Putamen (tissue), 1 donor: Measurements from ENCODE around the gene ELP2.
"Not testable (repeated sequence)": the region's sequence is repeated elsewhere in the genome, so short reads cannot be mapped to it uniquely, and the experiment has no call there.

Experiments
- DNase-seq: peaks from one replicate; pipeline ENCODE4 v3.0.0-alpha.2; 2016; ENCODE audit warnings: low spot score

The ELP2 gene

GRCh38 chr18:36160959-36161371 is 31.3 kb downstream of the ELP2 start:
- no peak for DNase-seq

DNA sequence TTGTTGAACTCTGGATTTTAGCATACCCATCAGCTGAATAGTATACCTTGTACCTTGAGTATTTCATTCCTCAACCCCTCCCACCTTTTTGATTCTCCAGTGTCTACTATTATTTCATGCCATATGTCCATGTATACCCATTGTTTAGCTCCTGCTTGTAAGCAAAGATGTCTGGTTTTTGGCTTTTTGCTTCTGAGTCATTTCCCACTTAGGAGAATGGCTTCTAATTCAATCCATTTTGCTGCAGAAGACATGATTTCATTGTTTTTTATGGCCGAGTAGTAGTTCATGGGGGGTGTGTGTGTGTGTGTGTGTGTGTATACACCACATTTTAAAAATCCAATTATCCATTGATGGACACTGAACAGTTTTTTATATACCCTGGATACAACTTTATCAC is 33.3 kb downstream of the ELP2 start:
- no peak for DNase-seq

DNA sequence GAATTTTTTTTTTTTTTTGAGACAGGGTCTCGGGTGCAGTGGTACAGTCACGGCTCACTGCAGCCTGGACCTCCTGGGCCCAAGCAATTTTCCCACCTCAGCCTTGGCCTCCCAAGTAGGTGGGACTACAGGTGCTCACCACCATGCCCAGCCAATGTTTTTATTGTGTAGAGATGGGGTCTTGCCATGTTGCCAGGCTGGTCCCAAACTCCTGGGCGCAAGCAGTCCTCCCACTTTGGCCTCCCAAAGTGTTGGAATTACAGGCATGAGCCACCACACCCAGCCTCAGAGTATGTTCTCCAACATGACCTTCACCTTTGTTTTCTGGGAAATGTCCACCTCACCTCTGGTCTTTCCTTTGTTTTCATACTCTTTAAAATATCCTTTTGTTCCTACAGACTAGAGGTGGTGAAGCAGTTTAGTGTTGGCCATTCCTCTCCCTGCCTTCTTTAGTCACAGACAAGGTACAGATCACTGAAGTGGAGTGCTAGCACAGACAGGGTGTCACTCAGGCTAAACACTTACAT is 38.1 kb downstream of the ELP2 start:
- DNase-seq = no peak

DNA sequence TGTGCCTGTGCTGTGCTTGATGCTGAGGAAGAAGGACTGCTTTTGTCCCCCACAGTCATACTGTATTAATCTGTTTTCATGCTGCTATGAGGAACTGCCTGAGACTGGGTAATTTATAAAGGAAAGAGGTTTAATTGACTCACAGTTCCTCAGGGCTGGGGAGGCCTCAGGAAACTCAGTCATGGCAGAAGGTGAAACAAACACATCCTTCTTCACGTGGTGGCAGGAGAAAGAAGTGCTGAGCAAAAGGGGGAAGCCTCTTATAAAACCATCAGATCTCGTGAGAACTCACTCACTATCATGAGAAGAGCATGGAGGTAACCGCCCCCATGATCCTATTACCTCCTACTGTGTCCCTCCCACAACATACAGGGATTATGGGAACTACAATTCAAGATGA is 38.6 kb downstream of the ELP2 start:
- not testable (repeated sequence) for DNase-seq

DNA sequence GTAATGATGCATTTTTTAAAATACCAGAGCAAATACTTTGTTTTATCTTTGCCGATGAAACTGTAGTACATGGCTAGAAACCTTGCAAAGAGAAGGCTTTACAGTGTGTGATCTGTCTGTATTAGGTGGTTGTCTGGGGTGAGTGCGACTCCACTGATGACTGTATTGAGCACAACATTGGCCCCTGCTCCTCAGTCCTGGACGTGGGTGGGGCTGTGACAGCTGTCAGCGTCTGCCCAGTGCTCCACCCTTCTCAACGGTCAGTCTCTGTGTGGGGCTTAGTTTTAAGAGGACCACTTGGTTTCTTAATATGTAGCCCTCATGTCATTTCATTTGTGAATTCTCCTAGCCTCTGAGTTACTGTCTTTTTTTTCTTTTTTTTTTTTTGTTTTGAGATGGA is 40.2 kb downstream of the ELP2 start:
- no peak for DNase-seq

DNA sequence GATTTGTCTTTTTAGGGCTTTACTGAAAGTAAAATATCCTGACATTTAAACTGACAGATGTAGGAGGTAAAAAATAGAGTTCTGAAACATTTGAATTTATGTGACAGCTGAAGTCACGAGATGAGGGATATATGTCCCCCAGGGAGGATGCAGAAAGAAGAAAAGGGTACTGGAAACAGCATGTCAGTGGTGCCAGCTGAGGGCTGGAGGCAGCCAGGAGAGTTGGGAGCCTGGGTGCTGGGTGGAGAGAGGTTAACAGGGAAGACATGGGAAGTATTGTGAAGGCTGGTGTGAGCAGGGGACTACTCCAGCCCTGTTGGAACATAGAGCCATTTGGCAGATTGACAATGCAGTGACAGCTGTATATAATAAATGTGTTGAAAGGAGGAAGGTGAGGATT is 45.8 kb downstream of the ELP2 start:
- DNase-seq = no peak

DNA sequence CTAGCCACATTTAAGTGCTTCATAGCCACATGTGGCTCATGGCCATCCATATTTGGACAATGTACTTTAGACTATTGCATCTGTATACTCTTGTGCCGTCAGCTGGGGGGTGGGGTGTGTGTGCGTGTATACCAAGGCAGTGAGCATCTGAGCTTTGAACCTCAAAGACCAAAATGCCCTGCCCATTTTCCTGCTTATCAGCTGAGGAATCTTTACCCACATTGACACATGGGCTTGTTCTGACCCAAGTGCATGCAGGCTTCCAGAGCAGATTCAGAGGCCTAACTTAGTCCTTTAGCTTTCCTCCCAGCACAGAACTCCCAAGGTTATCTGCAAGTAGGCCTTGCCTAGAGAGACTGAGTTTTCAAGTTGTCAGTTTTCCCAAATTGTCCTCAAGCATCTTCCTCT is 46.5 kb downstream of the ELP2 start:
- DNase-seq = no peak

DNA sequence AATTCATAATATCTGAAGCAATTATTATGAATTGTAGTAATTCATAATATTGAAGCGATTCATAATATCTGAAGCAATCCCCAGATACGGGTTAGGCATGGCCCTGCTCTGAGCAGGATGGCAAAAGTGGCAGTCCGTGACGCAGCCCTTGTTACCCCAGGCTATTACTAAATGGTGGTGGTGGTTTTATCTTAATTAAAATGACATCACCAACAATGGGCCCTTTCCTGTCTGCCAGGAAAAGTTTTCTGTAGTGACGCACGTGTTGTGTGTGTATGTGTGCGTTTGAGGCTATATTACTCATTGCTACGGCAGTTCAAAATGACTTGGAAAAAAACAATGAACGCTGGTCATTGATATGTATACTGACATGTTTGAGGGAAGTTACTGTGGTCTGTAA is 47.0 kb downstream of the ELP2 start:
- no peak for DNase-seq

DNA sequence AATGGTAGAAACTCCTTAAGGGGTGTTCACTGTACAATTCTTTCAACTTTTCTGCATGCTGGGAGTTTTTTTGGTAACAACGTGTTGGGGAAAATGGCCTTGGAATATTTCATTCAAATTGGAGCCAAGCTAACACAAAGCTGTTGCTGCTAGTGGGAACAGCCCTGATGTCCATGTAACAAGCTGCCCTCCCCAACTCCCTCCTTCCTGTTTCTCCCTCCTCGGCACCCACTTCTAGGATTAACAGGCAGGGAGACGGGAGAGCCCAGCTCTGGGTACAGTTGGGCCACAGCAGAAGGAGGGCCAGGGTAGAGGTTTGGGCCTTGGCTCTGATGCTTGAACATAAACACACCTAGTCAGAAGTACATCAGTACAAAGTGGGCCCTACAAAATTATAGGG is 48.2 kb downstream of the ELP2 start:
- DNase-seq = no peak

DNA sequence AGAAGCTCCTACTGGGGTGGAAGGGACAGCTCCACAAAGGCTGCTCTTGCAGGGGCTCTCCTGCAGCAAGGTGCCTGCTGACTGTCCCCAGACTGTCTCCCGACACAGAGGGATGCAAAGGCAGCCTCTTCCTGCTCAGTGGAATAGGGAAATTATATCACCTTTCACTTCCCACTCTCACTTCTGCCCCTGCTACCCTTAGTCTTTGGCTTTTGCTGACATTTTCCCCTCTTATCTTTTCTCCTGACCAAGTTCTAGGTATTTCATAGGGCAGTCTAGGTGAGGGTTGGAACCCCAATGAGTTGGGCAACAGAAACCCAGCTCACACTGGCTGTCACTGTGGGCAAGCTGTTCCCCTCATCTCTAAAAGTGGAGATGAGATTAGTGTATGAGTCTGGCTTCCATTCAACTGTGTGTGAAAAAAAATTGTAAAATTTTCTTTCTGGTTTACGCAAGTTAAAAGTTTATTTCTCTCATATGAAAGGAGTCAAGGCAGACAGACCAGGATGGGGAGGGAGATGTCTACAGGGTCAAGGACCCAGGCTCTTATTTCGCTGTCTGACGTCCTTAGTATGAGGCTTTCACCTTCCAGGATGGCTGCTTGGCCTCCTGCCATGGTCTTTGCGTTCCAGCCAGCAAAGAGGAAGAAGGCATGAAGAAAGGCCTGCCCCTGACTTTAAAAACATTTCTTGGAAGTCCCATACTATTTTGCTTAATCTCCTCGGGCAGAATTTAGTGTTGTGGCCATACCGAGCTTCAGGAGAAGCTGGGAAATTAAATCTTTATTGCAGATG is 50.1 kb downstream of the ELP2 start:
- DNase-seq = no peak

DNA sequence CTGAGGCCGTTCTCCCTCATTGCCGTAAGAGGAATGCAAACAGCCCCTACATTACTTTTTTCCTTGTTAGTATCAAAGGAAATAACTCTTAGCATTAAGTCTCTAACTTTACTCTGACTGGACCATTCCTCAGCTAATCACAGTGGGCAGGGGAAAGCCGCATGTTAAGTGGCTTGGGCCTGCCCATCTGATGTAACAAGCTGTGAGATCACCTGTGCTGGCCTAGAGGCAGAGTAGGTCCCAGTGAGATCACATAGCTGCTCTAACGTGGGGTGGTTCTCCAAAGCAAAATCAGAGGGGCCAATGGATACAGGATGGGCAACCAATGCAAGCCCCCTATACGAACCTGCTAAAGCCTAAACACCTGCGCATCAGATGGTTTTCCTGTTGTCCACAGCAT is 51.7 kb downstream of the ELP2 start:
- DNase-seq = no peak

- no peak for DNase-seq
Observed at GRCh38 chr18:36181898-36182506, 52.3 kb downstream of the ELP2 start.

- DNase-seq = no peak
Observed at GRCh38 chr18:36183033-36183432, 53.3 kb downstream of the ELP2 start.

GRCh38 chr18:36183987-36184386 is 54.3 kb downstream of the ELP2 start:
- no peak for DNase-seq

GRCh38 chr18:36185157-36185556 is 55.5 kb downstream of the ELP2 start:
- no peak for DNase-seq

DNA sequence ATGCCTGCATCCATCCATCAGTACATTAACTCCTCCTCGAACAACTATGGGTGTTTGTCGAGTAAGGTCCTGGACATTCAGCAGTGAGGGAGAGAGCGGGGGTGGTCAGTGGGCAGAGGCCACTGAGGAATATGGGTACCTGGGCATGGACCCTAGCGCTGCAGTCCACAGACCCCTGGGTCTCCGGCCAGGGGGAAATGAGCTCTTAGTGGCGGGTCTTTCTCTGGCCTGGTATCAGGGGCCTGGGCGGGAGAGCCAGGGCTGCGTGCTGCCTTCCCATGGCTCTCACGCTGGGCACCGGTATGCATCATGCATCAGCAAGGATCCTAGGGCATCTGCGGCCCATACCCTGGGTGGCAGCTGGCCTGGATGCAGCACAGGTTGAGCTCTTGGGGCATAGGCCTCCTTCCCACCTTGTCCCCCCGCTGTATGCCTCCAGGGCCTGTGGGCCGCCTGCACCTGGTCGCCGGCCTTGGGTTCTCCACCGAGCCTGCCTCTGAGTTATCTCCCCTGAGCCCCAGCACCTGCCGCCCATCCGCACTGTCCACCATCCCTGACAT is 56.3 kb downstream of the ELP2 start:
- DNase-seq = no peak

GRCh38 chr18:36186461-36187192 is 56.9 kb downstream of the ELP2 start:
- no peak for DNase-seq

DNA sequence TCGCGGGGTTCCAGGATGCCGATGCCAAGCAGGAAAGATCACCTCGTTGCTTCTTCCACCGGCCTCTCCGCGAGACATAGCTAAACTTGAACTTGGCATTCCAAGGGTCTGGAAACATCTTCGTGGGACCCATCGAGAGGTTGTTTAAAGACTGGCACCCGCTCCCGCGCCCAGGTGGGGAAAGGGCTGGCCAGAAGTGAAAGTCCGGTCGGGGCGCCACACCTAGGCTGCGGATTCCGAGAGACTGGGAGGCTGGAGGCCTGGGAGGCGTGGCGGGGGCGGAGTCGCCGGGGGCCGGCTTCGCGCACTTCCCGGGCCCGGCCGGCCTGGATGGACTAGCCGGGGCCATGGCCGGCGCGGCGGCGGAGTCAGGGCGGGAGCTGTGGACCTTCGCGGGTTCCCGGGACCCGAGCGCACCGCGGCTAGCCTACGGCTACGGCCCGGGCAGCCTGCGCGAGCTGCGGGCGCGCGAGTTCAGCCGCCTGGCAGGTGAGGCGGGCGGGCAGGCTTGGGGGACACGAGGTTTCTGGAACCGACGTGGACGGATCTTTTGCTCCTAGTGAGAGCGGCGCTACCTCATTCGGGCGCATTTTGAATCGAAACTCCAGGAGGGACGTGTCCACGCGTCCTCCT is 57.6 kb downstream of the ELP2 start, which contains the start of gene MOCOS:
Gene MOCOS (plus strand): TSS at position 305 of the 633 bp plus-strand sequence. CDS start 43 bp downstream, at position 348.
- no peak for DNase-seq

DNA sequence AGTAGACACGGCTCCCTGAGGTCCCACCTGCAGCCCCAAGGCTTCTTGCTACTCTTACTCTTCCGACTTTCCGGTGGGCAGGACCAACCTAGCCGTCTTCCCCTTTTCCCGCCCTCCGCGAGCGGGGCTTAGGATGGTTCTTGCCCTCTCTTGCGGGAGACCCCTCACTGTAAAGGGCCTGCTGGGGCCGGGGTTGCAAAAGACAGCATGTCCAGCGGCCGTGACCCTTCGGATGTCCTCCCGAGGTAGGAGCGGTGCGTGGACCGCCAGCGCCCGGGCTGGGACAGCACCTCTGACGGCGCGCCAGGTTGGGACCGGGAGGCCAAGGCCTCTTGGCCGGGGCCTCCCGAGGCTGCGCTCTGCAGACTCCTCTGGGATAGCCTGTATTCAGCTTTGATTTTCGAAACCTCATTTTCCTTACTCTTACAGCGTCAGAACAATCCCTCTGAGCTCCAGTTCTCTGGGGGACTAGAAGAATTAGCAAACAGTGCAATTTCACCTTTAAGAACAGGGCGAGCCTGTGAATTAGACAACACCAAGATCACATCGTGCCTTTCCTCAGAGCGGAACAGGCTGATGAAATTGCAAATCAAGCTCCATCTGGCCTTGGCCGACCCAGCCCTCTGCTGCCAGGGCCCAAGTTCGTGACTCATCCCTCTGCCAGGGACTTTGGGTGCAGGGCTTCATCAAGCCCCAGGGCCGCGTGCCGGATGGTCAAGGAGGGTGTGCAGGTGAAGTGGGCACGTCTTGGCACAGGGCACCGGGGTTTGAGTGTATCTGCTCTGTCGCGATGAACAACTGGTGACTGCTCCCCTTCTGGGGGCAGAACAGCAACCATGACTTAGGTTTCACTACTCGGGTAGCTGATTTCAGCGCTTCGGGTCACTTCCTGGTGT is 58.4 kb downstream of the ELP2 start:
- no peak for DNase-seq

DNA sequence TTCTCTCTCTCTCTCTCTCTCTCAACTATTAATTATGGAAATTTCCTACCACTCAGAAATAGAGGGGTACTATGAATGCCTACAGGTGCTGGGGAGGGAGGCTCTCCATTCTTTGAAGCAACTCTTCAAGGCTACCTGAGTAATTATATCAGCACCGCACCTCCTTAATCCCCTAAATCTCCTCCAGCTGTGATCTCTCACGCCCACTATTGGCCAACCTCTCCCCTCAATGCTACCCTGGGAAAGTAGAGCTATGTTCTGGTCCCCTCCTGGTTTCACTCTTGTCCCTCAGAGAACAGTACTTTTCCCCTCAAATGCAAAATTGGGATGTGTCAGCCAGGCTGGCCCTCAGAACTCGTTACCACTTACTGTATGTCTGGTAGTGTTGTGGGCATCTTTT is 59.2 kb downstream of the ELP2 start:
- DNase-seq = no peak

DNA sequence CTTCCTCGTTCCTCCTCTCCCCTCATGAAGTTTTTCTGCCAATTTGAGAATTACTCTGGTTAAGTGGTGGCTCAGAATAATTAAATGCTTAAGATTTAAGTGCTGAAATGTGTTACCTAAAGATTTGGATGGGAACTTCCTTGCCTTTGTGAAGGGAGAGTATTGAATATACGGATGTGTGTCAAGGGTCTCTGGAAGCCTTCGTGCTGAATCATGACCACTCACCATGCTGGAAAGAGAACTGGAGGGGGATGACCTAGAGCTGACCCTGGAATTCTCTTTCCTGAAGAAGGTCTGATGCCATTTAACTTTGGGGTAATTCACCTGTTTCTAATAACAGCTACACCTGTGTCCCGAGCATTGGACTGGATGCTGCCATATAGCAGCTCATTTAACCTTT is 59.8 kb downstream of the ELP2 start:
- DNase-seq = no peak
